Upper lobe of left lung (tissue), 6 donors: ENCODE measurements around the gene CFAP251. TPM values are rescaled to one million over a fixed set of nuclear protein-coding genes. Genes with fewer than 3 reads are reported as not detected.
A peak's percentile ranks its signal among the peaks of the same experiment; 100 is the strongest.

Source experiments
- ATAC-seq, 2 donors: fragments of 200-7000 bp; cut with Tn5 transposase; one replicate each; pipeline ENCODE4 v1.9.1; 2022; ENCODE audit warnings: mild to moderate bottlenecking in 2 of 2, moderate library complexity in 2 of 2; ENCODE audit not compliant: low FRiP score in 2 of 2
- DNase-seq, 2 donors: peaks; one replicate each; pipeline ENCODE4 v3.0.0-alpha.2; 2019 to 2020
- H3K27ac ChIP-seq, 4 donors: fragments of 200-600 bp; sonication (generic); one replicate each; pipeline ENCODE4 v1.5.1; 2016 to 2019
- H3K27me3 ChIP-seq, 4 donors: fragments of 200-600 bp; sonication (generic); one replicate each; pipeline ENCODE4 v1.5.1; 2017 to 2019
- H3K36me3 ChIP-seq, 4 donors: fragments of 200-600 bp; sonication (generic); one replicate each; pipeline ENCODE4 v1.5.1; 2016 to 2019
- H3K4me1 ChIP-seq, 4 donors: fragments of 200-600 bp; sonication (generic); one replicate each; pipeline ENCODE4 v1.5.1; 2018 to 2019
- H3K4me3 ChIP-seq, 4 donors: fragments of 200-600 bp; sonication (generic); one replicate each; pipeline ENCODE4 v1.5.1; 2017 to 2019; ENCODE audit warnings: mild to moderate bottlenecking in 2 of 4, moderate library complexity in 1 of 4
- H3K9me3 ChIP-seq, 4 donors: fragments of 200-600 bp; sonication (generic); one replicate each; pipeline ENCODE4 v1.5.1; 2018 to 2019
- EP300 ChIP-seq, 4 donors: sonication (generic); formaldehyde crosslinking; IDR thresholded peaks; one replicate each; pipeline ENCODE4 v1.5.1; 2017; ENCODE audit warnings: antibody characterized with exemption in 4 of 4, control low read depth in 2 of 4
- POLR2A ChIP-seq, 4 donors: fragments of 450-650 bp; IDR thresholded peaks; one replicate each; pipeline ENCODE4 v1.5.1; 2016 to 2017; ENCODE audit warnings: antibody characterized with exemption in 4 of 4, mild to moderate bottlenecking in 2 of 4
- POLR2AphosphoS5 ChIP-seq, 2 donors: sonication (generic); formaldehyde crosslinking; IDR thresholded peaks; one replicate each; pipeline ENCODE4 v1.5.1; 2017; ENCODE audit warnings: antibody characterized with exemption in 2 of 2
- WGBS, 2 donors: methylation state at CpG; one replicate each; pipeline ENCODE4 v1.1.5; 2017 to 2018; 5-methylcytosine and 5-hydroxymethylcytosine counted together
- total RNA-seq, 6 donors: library from RNA; depleted of rRNA in 4 of 6; stranded (reverse); fragments of >200 nt in 4 of 6; gene quantifications; one replicate each; pipeline versions ENCODE4 v1.1.0 to v1.2.1, GENCODE V29; 2016 to 2021
- TF ChIP-seq, protein P1 (sequence below), 6 experiments: fragments of 450-650 bp in 4 of 6; fragments of 200-600 bp in 2 of 6; sonication (generic) in 2 of 6; IDR thresholded peaks; one replicate each; pipeline ENCODE4 v1.5.1; 2016 to 2019; ENCODE audit warnings: antibody characterized with exemption in 6 of 6
- donor health status: DM: no; HTN: no; CAD: no; lungs with moderate emphysema.
- donor health status: DM: no; HTN: yes; CAD: no; lungs with severe emphysema.

Gene CFAP251
- total RNA-seq, 6 donors from 2014 or later = 3.1 to 65.1 (median 12.7) TPM

DNA sequence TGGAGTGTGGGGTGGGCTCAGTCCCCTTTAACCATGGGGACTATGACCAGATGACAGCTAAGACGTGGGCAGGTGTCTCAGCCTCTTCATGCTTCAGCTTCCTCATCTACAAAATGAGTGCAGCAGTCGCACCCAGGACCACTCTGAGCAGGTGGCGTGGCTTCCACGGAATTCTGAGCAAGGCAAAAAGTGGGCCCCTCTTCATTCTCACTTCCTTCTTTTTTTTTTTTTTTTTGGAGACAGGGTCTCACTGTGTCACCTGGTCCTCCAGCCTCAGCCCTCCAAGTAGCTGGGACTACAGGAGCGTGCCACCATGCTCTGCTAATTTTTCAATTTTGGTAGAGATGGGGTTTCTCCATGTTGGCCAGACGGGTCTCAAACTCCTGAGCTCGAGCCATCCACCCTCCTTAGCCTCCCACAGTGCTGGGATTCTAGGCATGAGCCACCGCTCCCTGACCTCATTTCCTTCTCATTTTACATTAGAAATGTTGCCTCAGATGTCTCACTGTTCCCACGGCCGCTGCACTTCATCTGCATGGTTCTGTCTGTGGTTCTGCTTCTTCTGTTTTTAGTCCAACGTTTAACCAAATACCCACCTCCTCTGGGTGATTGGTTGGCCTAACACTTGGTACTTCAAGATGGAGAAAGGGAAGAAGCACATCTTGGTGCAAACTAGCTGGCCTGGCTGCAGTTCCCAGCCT, 61.9 kb downstream of the CFAP251 start:
- peak in 1 of 2 donors; percentile 53 for ATAC-seq

DNA sequence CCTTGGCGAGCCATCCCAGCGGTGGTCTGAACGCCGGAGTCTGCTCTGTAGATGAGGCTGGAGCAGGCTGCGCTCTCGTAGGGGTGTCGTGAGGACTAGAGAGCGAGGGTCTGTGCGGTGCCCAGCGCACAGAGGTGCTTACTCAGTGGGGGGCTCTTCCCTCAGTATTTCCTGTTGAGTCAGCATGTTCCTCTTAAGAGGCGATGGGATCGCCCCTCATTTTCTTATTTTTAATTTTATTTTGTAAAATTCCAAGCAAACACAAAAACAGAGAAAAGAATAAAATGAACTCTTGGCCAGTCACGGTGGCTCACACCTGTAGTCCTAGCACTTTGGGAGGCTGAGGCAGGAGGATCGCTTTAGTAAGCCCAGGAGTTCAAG, 62.5 kb downstream of the CFAP251 start:
- Histone ChIP-seq H3K27me3 (no peaks in the 10 kb centered on the region), H3K9me3 (no peaks in the 10 kb centered on the region), H3K36me3 (no peaks in the 10 kb centered on the region), H3K4me1 (no peaks in the 10 kb centered on the region), H3K27ac (no peak overlapping the region), H3K4me3 (no peak overlapping the region)
- DNase-seq (no peak), ATAC-seq (peak in 1 of 2 donors; percentile 28)
- TF ChIP-seq POLR2AphosphoS5 (IDR thresholded peaks at IDR 0.05) = no peak
- no peak for TF ChIP-seq EP300 (IDR thresholded peaks at IDR 0.05)
- TF ChIP-seq, protein P1, sequence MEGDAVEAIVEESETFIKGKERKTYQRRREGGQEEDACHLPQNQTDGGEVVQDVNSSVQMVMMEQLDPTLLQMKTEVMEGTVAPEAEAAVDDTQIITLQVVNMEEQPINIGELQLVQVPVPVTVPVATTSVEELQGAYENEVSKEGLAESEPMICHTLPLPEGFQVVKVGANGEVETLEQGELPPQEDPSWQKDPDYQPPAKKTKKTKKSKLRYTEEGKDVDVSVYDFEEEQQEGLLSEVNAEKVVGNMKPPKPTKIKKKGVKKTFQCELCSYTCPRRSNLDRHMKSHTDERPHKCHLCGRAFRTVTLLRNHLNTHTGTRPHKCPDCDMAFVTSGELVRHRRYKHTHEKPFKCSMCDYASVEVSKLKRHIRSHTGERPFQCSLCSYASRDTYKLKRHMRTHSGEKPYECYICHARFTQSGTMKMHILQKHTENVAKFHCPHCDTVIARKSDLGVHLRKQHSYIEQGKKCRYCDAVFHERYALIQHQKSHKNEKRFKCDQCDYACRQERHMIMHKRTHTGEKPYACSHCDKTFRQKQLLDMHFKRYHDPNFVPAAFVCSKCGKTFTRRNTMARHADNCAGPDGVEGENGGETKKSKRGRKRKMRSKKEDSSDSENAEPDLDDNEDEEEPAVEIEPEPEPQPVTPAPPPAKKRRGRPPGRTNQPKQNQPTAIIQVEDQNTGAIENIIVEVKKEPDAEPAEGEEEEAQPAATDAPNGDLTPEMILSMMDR (IDR thresholded peaks at IDR 0.05) = no peak
- no peak for TF ChIP-seq POLR2A (IDR thresholded peaks at IDR 0.05)
- 73 to 82% methylated on average over 14 of the region's 14 CpGs for WGBS, 2 donors

More for the DNA sequence above, 61.9 kb downstream of the CFAP251 start:
- Histone ChIP-seq H3K4me3 (no peak overlapping the region), H3K4me1 (no peaks in the 10 kb centered on the region), H3K27me3 (no peaks in the 10 kb centered on the region), H3K36me3 (no peaks in the 10 kb centered on the region), H3K27ac (no peak overlapping the region), H3K9me3 (no peaks in the 10 kb centered on the region)
- TF ChIP-seq POLR2A (IDR thresholded peaks at IDR 0.05) (no peak), EP300 (IDR thresholded peaks at IDR 0.05) (no peak), POLR2AphosphoS5 (IDR thresholded peaks at IDR 0.05) (no peak)
- TF ChIP-seq, protein P1 (IDR thresholded peaks at IDR 0.05) = no peak
- no peak for DNase-seq
- WGBS, 2 donors = 66 to 79% methylated on average over 11 of the region's 11 CpGs

DNA sequence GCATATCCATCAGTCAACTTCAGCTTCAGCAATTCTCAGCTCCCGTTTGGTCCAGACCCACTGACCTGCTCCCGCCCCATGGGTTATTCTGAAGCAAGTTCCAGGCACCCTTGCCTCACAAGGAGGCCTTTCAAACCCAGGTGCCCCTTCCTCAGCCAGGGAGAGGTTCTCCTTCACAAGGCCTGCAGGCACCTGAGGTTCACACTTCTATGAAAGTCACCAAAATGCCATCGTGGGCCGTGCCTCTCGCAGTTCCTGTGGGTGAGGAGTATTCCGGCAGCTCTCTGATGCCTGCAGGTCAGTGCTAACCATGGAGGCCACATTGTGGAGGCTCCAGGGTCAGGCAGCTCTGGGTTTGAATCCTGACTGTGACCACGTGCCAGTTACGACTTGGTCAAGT, 63.1 kb downstream of the CFAP251 start:
- no peak overlapping the region for H3K4me3 ChIP-seq
- no peaks in the 10 kb centered on the region for H3K4me1 ChIP-seq
- TF ChIP-seq, protein P1 (IDR thresholded peaks at IDR 0.05) = no peak
- no peak for TF ChIP-seq POLR2AphosphoS5 (IDR thresholded peaks at IDR 0.05)
- no peak for TF ChIP-seq EP300 (IDR thresholded peaks at IDR 0.05)
- no peak for TF ChIP-seq POLR2A (IDR thresholded peaks at IDR 0.05)
- ATAC-seq (no peak), DNase-seq (no peak)
- no peak overlapping the region for H3K27ac ChIP-seq
- no peaks in the 10 kb centered on the region for H3K9me3 ChIP-seq
- WGBS, 2 donors = 79 to 93% methylated on average over 6 to 8 of the region's 8 CpGs
- no peaks in the 10 kb centered on the region for H3K36me3 ChIP-seq
- no peaks in the 10 kb centered on the region for H3K27me3 ChIP-seq

DNA sequence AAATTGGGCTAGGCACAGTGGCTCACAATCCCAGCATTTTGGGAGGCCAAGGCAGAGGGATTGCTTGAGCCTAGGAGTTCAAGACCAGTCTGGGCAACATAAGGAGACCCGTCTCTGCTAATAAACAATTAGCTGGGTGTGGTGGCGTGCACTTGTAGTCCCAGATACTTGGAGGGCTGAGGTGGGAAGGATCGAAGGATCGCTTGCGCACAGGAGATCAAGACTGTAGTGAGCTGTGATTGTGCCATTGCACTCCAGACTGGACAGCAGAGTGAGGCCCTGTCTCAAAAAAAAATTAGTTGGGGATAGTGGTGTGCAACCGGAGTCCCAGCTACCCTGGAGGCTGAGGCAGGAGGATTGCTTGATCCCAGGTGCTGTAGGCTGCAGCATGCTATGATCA, 64.6 kb downstream of the CFAP251 start:
- Histone ChIP-seq H3K36me3 (no peaks in the 10 kb centered on the region), H3K4me1 (no peaks in the 10 kb centered on the region), H3K4me3 (no peak overlapping the region), H3K27me3 (no peaks in the 10 kb centered on the region), H3K9me3 (no peaks in the 10 kb centered on the region), H3K27ac (no peak overlapping the region)
- 91 to 97% methylated on average over 6 of the region's 6 CpGs for WGBS, 2 donors
- no peak for ATAC-seq
- no peak for DNase-seq
- no peak for TF ChIP-seq EP300 (IDR thresholded peaks at IDR 0.05)
- no peak for TF ChIP-seq POLR2AphosphoS5 (IDR thresholded peaks at IDR 0.05)
- TF ChIP-seq POLR2A (IDR thresholded peaks at IDR 0.05) = no peak
- TF ChIP-seq, protein P1 (IDR thresholded peaks at IDR 0.05) = no peak
